SU-DHL-6 (cell line): ENCODE measurements around the gene DLGAP3.

Source experiments
- H2AFZ ChIP-seq: fragments of 200-600 bp; sonication (generic); 2 replicates; pipeline ENCODE4 v1.6.1; 2014; ENCODE audit warnings: low read depth, mild to moderate bottlenecking, moderate library complexity, mixed read lengths, antibody characterized with exemption, low read length; ENCODE audit not compliant: severe bottlenecking
- H3F3A ChIP-seq: fragments of 200-600 bp; shearing (Covaris generic); 2 replicates; pipeline ENCODE4 v1.6.0; 2016; ENCODE audit warnings: antibody characterized with exemption, mild to moderate bottlenecking; ENCODE audit not compliant: insufficient read depth
- H3K27ac ChIP-seq: fragments of 200-600 bp; sonication (generic); 2 replicates; pipeline ENCODE4 v1.5.1; 2016; ENCODE audit warnings: low read depth, mild to moderate bottlenecking, low read length, moderate library complexity, mixed read lengths
- H3K27me3 ChIP-seq: fragments of 200-600 bp; sonication (generic), shearing (Covaris generic); 2 replicates; pipeline ENCODE4 v1.6.0; 2014; ENCODE audit warnings: mild to moderate bottlenecking, low read length
- H3K36me3 ChIP-seq: fragments of 200-600 bp; sonication (generic); 2 replicates; pipeline ENCODE4 v1.6.1; 2014; ENCODE audit warnings: mild to moderate bottlenecking, low read length, mixed read lengths
- H3K4me2 ChIP-seq: fragments of 300-600, 200-600 bp; shearing (Covaris generic), sonication (generic); 2 replicates; pipeline ENCODE4 v1.6.0; 2014; ENCODE audit warnings: low read length, low read depth, mild to moderate bottlenecking; ENCODE audit not compliant: poor library complexity, severe bottlenecking
- H3K4me3 ChIP-seq: fragments of 200-600 bp; sonication (generic); 2 replicates; pipeline ENCODE4 v1.5.1; 2014; ENCODE audit warnings: antibody characterized with exemption, low read length, mild to moderate bottlenecking, mixed read lengths; ENCODE audit not compliant: insufficient read depth, poor library complexity, severe bottlenecking
- H3K79me2 ChIP-seq: fragments of 200-600 bp; sonication (generic); 2 replicates; pipeline ENCODE4 v1.6.1; 2014; ENCODE audit warnings: mild to moderate bottlenecking, low read length, moderate library complexity; ENCODE audit not compliant: insufficient read depth
- H3K9ac ChIP-seq: fragments of 200-600 bp; sonication (generic); 2 replicates; pipeline ENCODE4 v1.7.0; 2014; ENCODE audit warnings: mild to moderate bottlenecking, low read length
- H3K9me2 ChIP-seq: fragments of 200-600 bp; sonication (generic); replicated peaks from 2 replicates; pipeline ENCODE4 v1.6.1; 2014; ENCODE audit warnings: low read length; ENCODE audit not compliant: insufficient read depth
- H3K9me3 ChIP-seq: fragments of 200-600 bp; sonication (generic); 2 replicates; pipeline ENCODE4 v1.6.1; 2014; ENCODE audit warnings: low read length, mixed read lengths; ENCODE audit not compliant: insufficient read depth
- H4K20me1 ChIP-seq: fragments of 200-600 bp; sonication (generic); 2 replicates; pipeline ENCODE4 v1.6.1; 2014; ENCODE audit warnings: low read depth, mild to moderate bottlenecking, antibody characterized with exemption, low read length, moderate library complexity, mixed read lengths
- CTCF ChIP-seq: fragments of 200-600 bp; sonication (generic); IDR thresholded peaks from one replicate; pipeline ENCODE4 v1.5.1; 2017; ENCODE audit warnings: antibody characterized with exemption, mild to moderate bottlenecking, low read length, moderate library complexity; ENCODE audit not compliant: insufficient read depth, poor library complexity, severe bottlenecking
- EZH2phosphoT487 ChIP-seq: fragments of 200-600 bp; sonication (generic), shearing (Covaris generic); conservative IDR thresholded peaks from 2 replicates; pipeline ENCODE4 v1.6.1; 2018; ENCODE audit warnings: mild to moderate bottlenecking, antibody characterized with exemption, low read length, moderate library complexity, mixed read lengths

Gene DLGAP3

DNA sequence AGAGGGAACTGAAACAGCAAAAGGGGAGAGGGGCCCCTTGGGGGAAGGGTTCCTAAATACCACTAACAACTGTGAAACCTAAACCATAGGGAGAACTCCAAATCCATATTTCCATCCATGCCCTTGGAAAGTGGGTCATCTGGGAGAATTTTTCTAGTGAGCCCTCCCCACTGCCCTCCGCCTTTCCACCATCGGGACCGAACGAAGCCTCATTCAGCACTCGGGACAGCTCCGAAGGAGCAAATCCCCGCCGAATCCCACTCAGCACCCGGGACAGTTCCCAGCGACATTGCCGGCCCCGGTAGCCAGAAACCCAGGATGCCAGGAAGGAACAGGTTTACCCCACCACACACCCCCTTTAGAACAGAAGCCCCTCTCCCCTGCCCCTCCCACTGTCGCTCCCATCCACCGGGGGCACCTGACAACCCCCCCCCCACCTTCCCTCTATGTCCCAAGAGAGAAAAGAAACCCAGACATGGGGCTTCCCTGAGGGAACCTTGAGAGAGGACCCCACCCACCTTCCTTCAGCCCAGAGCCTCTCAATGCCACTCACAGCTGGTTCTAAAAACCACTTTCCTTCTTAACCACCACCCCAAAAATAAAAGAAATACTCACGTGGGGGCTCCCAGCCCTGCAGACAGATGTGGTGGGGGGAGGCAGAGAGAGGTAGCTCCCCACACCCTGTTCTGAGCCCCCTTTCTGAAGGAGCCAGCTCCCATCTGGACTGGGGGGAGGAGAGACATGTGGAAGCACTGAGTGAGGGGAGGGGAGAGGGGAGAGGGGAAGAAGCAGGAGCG lies 4.5 kb downstream of the DLGAP3 start:
- Histone ChIP-seq H3K36me3 (no peaks in the 10 kb centered on the region), H3K9me2 (no peaks in the 10 kb centered on the region), H3K4me2 (no peak overlapping the region), H3K4me3 (no peak overlapping the region), H3K79me2 (no peaks in the 10 kb centered on the region), H3K9me3 (no peaks in the 10 kb centered on the region), H4K20me1 (no peaks in the 10 kb centered on the region), H3F3A (no peaks in the 10 kb centered on the region), H3K27me3 (no peaks in the 10 kb centered on the region), H2AFZ (no peak overlapping the region), H3K27ac (no peak overlapping the region), H3K9ac (no peak overlapping the region)
- TF ChIP-seq CTCF (no peak), EZH2phosphoT487 (no peak)

- H3K9me2 ChIP-seq = no peaks in the 10 kb centered on the region
- no peaks in the 10 kb centered on the region for H3K9me3 ChIP-seq
- no peaks in the 10 kb centered on the region for H3K36me3 ChIP-seq
- H3K27me3 ChIP-seq = no peaks in the 10 kb centered on the region
- no peak overlapping the region for H2AFZ ChIP-seq
- H3F3A ChIP-seq = no peaks in the 10 kb centered on the region
- no peaks in the 10 kb centered on the region for H4K20me1 ChIP-seq
- TF ChIP-seq CTCF (no peak), EZH2phosphoT487 (no peak)
- no peak overlapping the region for H3K4me3 ChIP-seq
- H3K9ac ChIP-seq = no peak overlapping the region
- no peak overlapping the region for H3K4me2 ChIP-seq
- H3K27ac ChIP-seq = no peak overlapping the region
- no peaks in the 10 kb centered on the region for H3K79me2 ChIP-seq
Measured at GRCh38 chr1:34923490-34923889, 6.0 kb downstream of the DLGAP3 start.

DNA sequence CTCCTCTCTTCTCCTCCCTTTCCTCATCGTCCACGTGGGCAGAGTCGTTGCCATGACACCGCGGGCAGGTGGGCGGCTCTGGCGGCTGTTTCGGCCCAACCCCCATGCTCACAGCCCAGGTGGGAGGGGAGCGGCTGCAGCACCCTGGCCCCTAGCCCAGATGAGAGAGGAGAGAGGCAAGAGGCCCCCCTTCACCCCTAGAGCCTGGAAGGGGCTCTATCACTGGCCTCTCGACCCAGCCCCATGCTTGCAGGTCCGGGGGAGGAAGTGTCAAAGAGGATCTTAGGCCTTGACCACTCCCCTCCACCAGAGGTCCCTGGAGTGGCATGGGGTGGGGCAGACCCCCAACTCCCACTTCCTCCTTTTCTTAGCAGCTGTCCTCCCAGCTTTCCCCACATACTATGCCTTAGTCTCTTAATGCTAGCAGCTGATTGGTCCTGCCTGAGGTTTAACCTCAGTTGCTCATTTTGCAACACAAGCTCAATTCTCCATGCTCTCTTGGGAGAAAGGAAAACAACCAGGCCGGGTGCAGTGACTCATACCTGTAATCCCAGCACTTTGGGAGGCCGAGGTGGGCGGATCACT lies 10.4 kb downstream of the DLGAP3 start:
- H3K27ac ChIP-seq = no peak overlapping the region
- H3K36me3 ChIP-seq = no peaks in the 10 kb centered on the region
- no peaks in the 10 kb centered on the region for H3F3A ChIP-seq
- no peak overlapping the region for H3K9ac ChIP-seq
- no peak overlapping the region for H3K4me3 ChIP-seq
- H3K9me3 ChIP-seq = no peaks in the 10 kb centered on the region
- no peaks in the 10 kb centered on the region for H4K20me1 ChIP-seq
- no peak overlapping the region for H2AFZ ChIP-seq
- no peak overlapping the region for H3K4me2 ChIP-seq
- H3K9me2 ChIP-seq = no peaks in the 10 kb centered on the region
- no peaks in the 10 kb centered on the region for H3K79me2 ChIP-seq
- TF ChIP-seq EZH2phosphoT487 (no peak), CTCF (no peak)
- H3K27me3 ChIP-seq = no peaks in the 10 kb centered on the region
